BJ (cell line): ENCODE measurements around the gene ZNF143. TPM values are rescaled to one million over a fixed set of nuclear protein-coding genes. Genes with fewer than 3 reads are reported as not detected.
A peak's percentile ranks its signal among the peaks of the same experiment; 100 is the strongest.

ENCODE experiments used
- CTCF ChIA-PET: fragments of 350-600 bp; formaldehyde crosslinking; extraction: SDS; loops from one replicate; lab custom pipeline; 2021; ENCODE audit warnings: antibody characterized with exemption, inconsistent platforms; lab: Yijun Ruan, JAX
- POLR2A ChIA-PET: fragments of 300-600 bp; sonication (Branson Sonifier 250); formaldehyde crosslinking; extraction: SDS; loops from one replicate; lab custom pipeline; 2021; ENCODE audit warnings: antibody characterized with exemption; lab: Charles Lee
- DNase-seq: peaks from one replicate; pipeline ENCODE4 v3.0.0-alpha.2; 2011; ENCODE audit warnings: low read depth
- H3K27me3 ChIP-seq: 2 replicates; pipeline ENCODE4 v1.6.0; 2011; ENCODE audit warnings: low read length; ENCODE audit not compliant: control insufficient read depth, insufficient read depth
- H3K36me3 ChIP-seq: 2 replicates; pipeline ENCODE4 v1.5.1; 2011; ENCODE audit warnings: low read length; ENCODE audit not compliant: control insufficient read depth, insufficient read depth
- H3K4me3 ChIP-seq: 2 replicates; pipeline ENCODE4 v1.5.1; 2011; ENCODE audit warnings: low read depth, mild to moderate bottlenecking, control low read depth, low read length
- polyA plus RNA-seq: library from polyadenylated mRNA; depleted of rRNA; stranded (reverse); fragments of >200 nt; gene quantifications from 2 replicates; pipeline ENCODE4 v1.2.3, GENCODE V29; 2011; rRNA removed
- small RNA-seq: library from RNA; depleted of rRNA; stranded (forward); fragments of <200 nt; gene quantifications from one replicate; pipeline ENCODE3, GENCODE V24; 2012; ENCODE audit warnings: low replicate concordance, low read depth; ENCODE audit not compliant: insufficient read length
- TF ChIP-seq, protein P1 (sequence below): IDR thresholded peaks from 2 replicates; pipeline ENCODE4 v1.5.1; 2011; ENCODE audit warnings: low read depth, mild to moderate bottlenecking, control low read depth, inconsistent platforms, low read length, moderate library complexity; ENCODE audit not compliant: insufficient read depth

ZNF143 gene
- polyA plus RNA-seq, 1 experiment, result 27.8 TPM

DNA sequence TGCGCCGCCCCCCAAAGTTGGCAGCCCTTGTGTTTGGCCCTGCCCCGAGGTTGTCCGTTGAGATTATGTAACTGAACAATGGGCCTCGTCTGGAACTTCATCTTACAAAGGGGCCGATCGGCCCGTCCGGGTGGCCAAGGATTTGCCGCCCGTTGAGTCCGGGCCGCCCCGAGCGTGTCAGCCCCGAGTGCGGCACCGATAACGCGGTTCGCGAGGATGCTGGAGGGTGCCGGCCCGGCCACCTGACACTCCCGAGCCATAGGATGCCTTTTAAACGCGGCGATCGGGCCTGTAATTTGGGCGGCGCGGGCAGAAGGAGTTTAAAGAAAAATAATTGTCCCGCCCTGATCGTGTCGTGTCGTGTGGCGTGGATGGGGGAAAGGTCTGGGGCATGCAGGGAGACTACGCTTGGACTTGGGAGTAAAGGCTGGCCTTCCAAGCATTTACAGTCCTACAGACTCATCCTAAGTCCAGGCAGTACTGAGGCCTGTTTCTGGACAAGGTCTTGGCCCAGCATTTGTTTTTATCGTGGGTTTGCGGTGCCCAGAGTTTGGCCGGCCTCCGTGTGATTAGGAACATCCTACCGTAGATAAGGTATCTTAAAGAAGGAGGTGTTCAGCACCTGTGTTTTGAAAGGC, 113.9 kb downstream of the ZNF143 start:
- H3K36me3 ChIP-seq, result no peaks in the 10 kb centered on the region
- no peaks in the 10 kb centered on the region for H3K27me3 ChIP-seq
- ChIA-PET POLR2A (no interaction called here), CTCF (interaction anchor here (1.0 to 2.4 kb wide), 4 partner anchors 29 to 792 kb away, joined by 3 to 13 read pairs (median 4); no protein-coding TSS in a partner anchor)
- H3K4me3 ChIP-seq, result peak overlapping the region; percentile 96
- no peak for DNase-seq
- TF ChIP-seq, protein P1, sequence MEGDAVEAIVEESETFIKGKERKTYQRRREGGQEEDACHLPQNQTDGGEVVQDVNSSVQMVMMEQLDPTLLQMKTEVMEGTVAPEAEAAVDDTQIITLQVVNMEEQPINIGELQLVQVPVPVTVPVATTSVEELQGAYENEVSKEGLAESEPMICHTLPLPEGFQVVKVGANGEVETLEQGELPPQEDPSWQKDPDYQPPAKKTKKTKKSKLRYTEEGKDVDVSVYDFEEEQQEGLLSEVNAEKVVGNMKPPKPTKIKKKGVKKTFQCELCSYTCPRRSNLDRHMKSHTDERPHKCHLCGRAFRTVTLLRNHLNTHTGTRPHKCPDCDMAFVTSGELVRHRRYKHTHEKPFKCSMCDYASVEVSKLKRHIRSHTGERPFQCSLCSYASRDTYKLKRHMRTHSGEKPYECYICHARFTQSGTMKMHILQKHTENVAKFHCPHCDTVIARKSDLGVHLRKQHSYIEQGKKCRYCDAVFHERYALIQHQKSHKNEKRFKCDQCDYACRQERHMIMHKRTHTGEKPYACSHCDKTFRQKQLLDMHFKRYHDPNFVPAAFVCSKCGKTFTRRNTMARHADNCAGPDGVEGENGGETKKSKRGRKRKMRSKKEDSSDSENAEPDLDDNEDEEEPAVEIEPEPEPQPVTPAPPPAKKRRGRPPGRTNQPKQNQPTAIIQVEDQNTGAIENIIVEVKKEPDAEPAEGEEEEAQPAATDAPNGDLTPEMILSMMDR, result no peak

DNA sequence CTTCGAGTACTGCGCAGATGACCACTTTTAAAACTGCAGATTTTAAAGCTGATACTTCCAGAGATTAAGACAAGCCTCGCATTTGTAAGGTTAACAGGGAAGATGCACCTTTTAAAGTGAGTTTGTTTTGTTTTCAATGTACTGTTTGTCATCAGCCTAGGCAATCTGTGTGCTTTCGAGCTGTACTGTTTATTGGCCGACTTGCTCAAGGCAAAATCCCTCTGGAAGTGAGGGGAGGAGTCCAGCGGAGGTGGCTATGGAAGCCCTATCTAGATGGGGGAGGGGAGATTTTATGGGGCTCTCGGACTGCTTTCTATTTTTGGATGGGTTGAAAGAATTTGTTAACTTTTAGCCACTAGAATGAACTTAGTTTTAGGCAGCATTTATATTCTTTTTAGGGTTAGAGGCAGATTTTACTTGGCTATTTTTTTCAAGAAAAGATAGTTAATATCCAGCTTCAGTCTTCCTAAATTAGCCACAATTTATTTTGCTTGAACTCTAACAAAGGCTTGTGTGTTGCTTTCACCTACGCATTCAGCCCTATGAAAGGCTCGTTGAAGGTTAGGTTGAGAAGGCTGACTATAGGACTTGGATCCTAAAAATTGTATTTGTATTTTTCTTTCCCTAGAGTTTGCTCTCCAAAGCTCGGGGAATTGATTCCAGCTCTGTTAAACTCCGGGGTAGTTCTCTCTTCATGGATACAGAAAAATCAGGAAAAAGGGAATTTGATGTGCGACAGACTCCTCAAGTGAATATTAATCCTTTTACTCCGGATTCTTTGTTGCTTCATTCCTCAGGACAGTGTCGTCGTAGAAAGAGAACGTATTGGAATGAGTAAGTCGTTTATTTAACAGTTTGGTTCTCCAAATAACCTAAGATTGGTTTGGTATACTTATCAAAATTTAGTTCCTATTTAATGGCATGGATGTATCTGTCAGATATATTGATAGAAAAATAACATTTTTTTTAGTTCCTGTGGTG, 114.7 kb downstream of the ZNF143 start:
- ChIA-PET CTCF (interaction anchor here (1.0 to 2.4 kb wide), 5 partner anchors 28 to 791 kb away, joined by 3 to 13 read pairs (median 4); no protein-coding TSS in a partner anchor), POLR2A (interaction anchor here (0.6 to 1.0 kb wide), 3 partner anchors 8 to 241 kb away, joined by 3 to 4 read pairs (median 3); no protein-coding TSS in a partner anchor)
- Histone ChIP-seq H3K36me3 (no peaks in the 10 kb centered on the region; the same call in 1 of the 2 replicates), H3K27me3 (no peaks in the 10 kb centered on the region), H3K4me3 (peak overlapping the region; percentile 96)
- peak; percentile 61 for DNase-seq
- TF ChIP-seq, protein P1, result no peak

DNA sequence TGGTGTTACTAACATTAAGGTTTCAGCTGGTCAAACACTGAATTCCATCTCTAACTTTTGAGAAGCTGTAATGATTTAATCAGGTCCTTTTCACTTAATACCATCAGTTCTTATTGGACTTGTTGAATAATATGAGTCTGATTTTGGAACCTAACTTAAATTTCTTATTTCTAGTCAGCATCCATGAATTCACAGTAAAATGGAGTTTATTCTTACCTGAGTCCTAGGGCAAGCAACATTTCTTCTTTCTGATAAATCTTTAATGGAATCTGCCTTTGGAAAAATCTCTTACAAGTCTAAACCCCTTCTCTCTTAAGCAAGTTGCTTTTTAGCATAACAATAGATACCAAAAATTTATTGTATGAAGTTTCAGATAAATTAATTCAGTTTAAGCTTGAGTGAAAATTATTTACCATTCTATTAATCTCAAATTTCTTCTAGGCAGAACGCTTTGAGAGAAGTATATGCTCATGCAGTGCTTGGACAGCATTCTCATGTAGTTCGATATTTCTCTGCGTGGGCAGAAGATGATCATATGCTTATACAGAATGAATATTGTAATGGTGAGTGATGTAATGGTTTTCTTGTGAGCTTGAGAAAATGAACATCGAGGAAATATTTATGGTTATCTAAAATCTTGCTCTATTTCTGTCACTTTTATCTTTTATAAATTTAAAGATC, 116.0 kb downstream of the ZNF143 start:
- Histone ChIP-seq H3K27me3 (no peaks in the 10 kb centered on the region), H3K4me3 (peak overlapping the region; percentile 96), H3K36me3 (no peaks in the 10 kb centered on the region; the same call in 1 of the 2 replicates)
- CTCF ChIA-PET, result interaction anchor here (0.8 to 2.4 kb wide), 6 partner anchors 20 to 42 kb away, joined by 3 to 13 read pairs (median 4); no protein-coding TSS in a partner anchor
- POLR2A ChIA-PET, result interaction anchor here (1.0 kb wide), 1 partner anchor 240 kb away, joined by 3 read pairs; no protein-coding TSS in a partner anchor
- DNase-seq, result no peak
- TF ChIP-seq, protein P1, result no peak

DNA sequence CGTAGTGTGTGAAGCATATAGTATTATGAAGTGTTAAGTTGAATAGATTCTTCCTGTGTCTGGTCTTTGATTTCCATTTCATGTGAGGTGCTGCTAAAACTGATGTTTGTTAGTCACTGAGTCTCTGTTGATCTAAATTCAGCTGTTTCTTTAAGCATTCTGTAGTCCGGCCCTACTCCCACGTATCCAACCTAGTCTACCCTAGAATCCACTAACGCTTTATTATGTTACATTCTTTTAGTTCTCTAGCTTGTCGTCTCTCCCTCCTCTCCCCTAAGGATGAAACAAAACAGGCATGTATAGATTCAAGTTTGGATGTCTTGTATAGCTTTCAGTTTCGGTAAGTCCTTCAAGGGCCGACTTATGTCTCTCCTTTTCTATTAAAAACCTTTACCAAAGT, 116.7 kb downstream of the ZNF143 start:
- Histone ChIP-seq H3K36me3 (no peaks in the 10 kb centered on the region; the same call in 1 of the 2 replicates), H3K4me3 (peak overlapping the region; percentile 96), H3K27me3 (no peaks in the 10 kb centered on the region)
- TF ChIP-seq, protein P1, result no peak
- POLR2A ChIA-PET, result no interaction called here
- CTCF ChIA-PET, result interaction anchor here (0.8 to 1.3 kb wide), 4 partner anchors 19 to 43 kb away, joined by 3 to 4 read pairs (median 3); no protein-coding TSS in a partner anchor
- DNase-seq, result no peak

Small RNAs within 50 kb of the gene (small RNA-seq; reads per million reads assigned to genes)
- gene RF01210 (not detected), gene SNORA23 (158 reads per million, percentile 93 among the genes with 10 or more reads in this experiment)

Other genes with a start within 250 kb of the ZNF143 start
- 194 and 289 TPM in 2 replicates for gene DENND5A, start 195.7 kb upstream of the ZNF143 start, polyA plus RNA-seq
- gene TMEM41B, start 146.4 kb upstream of the ZNF143 start, polyA plus RNA-seq, result 18.7 and 22.8 TPM in 2 replicates
- 35.2 and 76.9 TPM in 2 replicates for gene IPO7, start 76.4 kb upstream of the ZNF143 start, polyA plus RNA-seq
- gene WEE1, start 112.7 kb downstream of the ZNF143 start, polyA plus RNA-seq, result 31.7 and 60.1 TPM in 2 replicates
- 16.6 and 24.7 TPM in 2 replicates for gene SWAP70, start 203.1 kb downstream of the ZNF143 start, polyA plus RNA-seq